Measurements from ENCODE around the gene RCVRN. TPM values are rescaled to one million over a fixed set of nuclear protein-coding genes. Genes with fewer than 3 reads are reported as not detected.

The RCVRN gene
- total RNA-seq (2014; rRNA removed): not detected in 2 replicates
- not detected for Bru-seq, nascent RNA
- not detected for BruChase-seq, experiment 1, labeled RNA remaining after a 6-hour chase
- BruChase-seq, experiment 2, labeled RNA remaining after a 2-hour chase: not detected
- long read RNA-seq: 0 reads

DNA sequence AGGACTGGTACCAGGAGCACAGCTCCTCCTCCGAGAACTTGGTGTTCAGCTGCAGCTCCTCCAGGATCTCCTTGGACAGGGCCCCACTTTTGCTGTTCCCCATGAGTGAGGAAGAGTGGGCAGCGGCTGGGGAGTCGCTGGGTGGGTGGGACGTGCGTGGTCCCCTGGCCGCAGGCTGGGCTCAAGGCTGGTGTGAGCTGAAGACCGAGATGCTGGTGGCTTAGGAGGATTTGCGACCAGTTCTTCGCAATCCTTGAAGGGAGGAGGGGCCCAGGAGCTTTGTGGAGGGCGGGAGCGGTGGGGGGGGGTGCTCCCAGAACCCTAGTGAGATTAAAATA is at the start of gene RCVRN:
TSS of gene RCVRN (minus strand) at position 194 of the 338 bp plus-strand sequence. CDS start at position 103, 91 bp downstream.
- ChIA-PET CTCF (interaction anchor here (0.6 kb wide), 1 partner anchor 24 kb away, joined by 3 read pairs; no protein-coding TSS in a partner anchor), POLR2A (ENCODE audit: unreplicated experiment) (no interaction called here)
- Histone ChIP-seq H3K4me2 (ENCODE audit: low read length) (no peak within 1 kb of the TSS), H4K20me1 (ENCODE audit: low read length) (no peaks in the 10 kb centered on the region), H3K79me2 (ENCODE audit: low read length) (no peaks in the 10 kb centered on the region), H3K27ac (ENCODE audit: low read length) (no peak within 1 kb of the TSS), H2AFZ (ENCODE audit: low read length) (no peak within 1 kb of the TSS), H3K9me2 (replicated peaks; ENCODE audit: low read length) (no peaks in the 10 kb centered on the region), H3K4me3 (ENCODE audit: low read length) (no peak within 1 kb of the TSS), H3K4me1 (ENCODE audit: insufficient read depth, low read length) (peaks cover 10% of the 10 kb centered on the region; the same call in 1 of the 2 replicates), H3K27me3 (ENCODE audit: low read length) (no peaks in the 10 kb centered on the region), H3F3A (ENCODE audit: low read length, unreplicated experiment) (no peaks in the 10 kb centered on the region), H3K9ac (ENCODE audit: low read length) (no peak within 1 kb of the TSS), H3K9me3 (ENCODE audit: low read length) (no peaks in the 10 kb centered on the region), H3K36me3 (ENCODE audit: low read depth, low read length) (no peaks in the 10 kb centered on the region; the same call in 1 of the 2 replicates)
- DNase-seq (no peak), ATAC-seq (no peak)
- intact Hi-C loops (cut with micrococcal nuclease): no loop called here
- no peak for TF ChIP-seq EZH2phosphoT487 (IDR thresholded peaks at IDR 0.05; ENCODE audit: borderline replicate concordance, low read length)
- TF ChIP-seq, protein P1, sequence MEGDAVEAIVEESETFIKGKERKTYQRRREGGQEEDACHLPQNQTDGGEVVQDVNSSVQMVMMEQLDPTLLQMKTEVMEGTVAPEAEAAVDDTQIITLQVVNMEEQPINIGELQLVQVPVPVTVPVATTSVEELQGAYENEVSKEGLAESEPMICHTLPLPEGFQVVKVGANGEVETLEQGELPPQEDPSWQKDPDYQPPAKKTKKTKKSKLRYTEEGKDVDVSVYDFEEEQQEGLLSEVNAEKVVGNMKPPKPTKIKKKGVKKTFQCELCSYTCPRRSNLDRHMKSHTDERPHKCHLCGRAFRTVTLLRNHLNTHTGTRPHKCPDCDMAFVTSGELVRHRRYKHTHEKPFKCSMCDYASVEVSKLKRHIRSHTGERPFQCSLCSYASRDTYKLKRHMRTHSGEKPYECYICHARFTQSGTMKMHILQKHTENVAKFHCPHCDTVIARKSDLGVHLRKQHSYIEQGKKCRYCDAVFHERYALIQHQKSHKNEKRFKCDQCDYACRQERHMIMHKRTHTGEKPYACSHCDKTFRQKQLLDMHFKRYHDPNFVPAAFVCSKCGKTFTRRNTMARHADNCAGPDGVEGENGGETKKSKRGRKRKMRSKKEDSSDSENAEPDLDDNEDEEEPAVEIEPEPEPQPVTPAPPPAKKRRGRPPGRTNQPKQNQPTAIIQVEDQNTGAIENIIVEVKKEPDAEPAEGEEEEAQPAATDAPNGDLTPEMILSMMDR (conservative IDR thresholded peaks at IDR 0.05; ENCODE audit: low read depth, low read length): no peak
- TF ChIP-seq EZH2 (IDR thresholded peaks at IDR 0.05; ENCODE audit: low read length, unreplicated experiment): no peak
- BruUV-seq (replicated peaks): no TSS peak

GRCh38 chr17:9953492-9953891 is 48.4 kb upstream of the RCVRN start:
- ATAC-seq: no peak
- BruUV-seq (replicated peaks): no TSS peak
- Histone ChIP-seq H3K4me2 (ENCODE audit: low read length) (no peak overlapping the region), H4K20me1 (ENCODE audit: low read length) (no peaks in the 10 kb centered on the region), H3K27me3 (ENCODE audit: low read length) (peaks cover 15% of the 10 kb centered on the region; the same call in 1 of the 2 replicates), H3K36me3 (ENCODE audit: low read depth, low read length) (no peaks in the 10 kb centered on the region), H3K9me3 (ENCODE audit: low read length) (no peaks in the 10 kb centered on the region), H3K9ac (ENCODE audit: low read length) (no peak overlapping the region), H3K4me1 (ENCODE audit: insufficient read depth, low read length) (no peaks in the 10 kb centered on the region), H3K27ac (ENCODE audit: low read length) (no peak overlapping the region), H2AFZ (ENCODE audit: low read length) (no peak overlapping the region), H3F3A (ENCODE audit: low read length, unreplicated experiment) (no peaks in the 10 kb centered on the region), H3K9me2 (replicated peaks; ENCODE audit: low read length) (no peaks in the 10 kb centered on the region), H3K4me3 (ENCODE audit: low read length) (no peak overlapping the region), H3K79me2 (ENCODE audit: low read length) (no peaks in the 10 kb centered on the region)
- TF ChIP-seq, protein P1 (conservative IDR thresholded peaks at IDR 0.05; ENCODE audit: low read depth, low read length): no peak
- TF ChIP-seq EZH2 (IDR thresholded peaks at IDR 0.05; ENCODE audit: low read length, unreplicated experiment) (no peak), EZH2phosphoT487 (IDR thresholded peaks at IDR 0.05; ENCODE audit: borderline replicate concordance, low read length) (no peak)
- ChIA-PET POLR2A (ENCODE audit: unreplicated experiment) (no interaction called here), CTCF (no interaction called here)
- intact Hi-C loops (cut with micrococcal nuclease): no loop called here
- DNase-seq: no peak

DNA sequence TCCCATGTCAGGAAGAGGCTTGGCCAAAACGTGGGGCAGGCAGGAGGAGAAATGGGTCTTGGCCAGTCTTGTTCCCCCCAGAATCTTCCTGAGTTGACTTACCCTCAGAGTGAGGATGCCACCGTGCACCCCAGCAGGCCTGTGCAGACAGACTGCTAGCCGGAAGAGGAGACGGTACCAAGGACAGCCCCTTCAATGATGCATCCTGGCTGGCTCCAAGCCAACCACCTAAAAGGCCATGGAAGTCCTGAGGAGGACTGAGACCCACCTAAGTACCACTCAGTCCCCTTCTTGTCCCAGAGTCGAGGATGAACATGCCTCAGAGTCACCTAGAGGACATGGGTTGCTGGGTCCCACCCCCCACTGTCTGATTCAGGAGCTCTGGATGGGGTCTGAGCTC is 46.7 kb upstream of the RCVRN start:
- CTCF ChIA-PET: no interaction called here
- Histone ChIP-seq H3K4me3 (ENCODE audit: low read length) (no peak overlapping the region), H2AFZ (ENCODE audit: low read length) (no peak overlapping the region), H3K4me1 (ENCODE audit: insufficient read depth, low read length) (no peaks in the 10 kb centered on the region), H3K36me3 (ENCODE audit: low read depth, low read length) (no peaks in the 10 kb centered on the region), H3K9me2 (replicated peaks; ENCODE audit: low read length) (no peaks in the 10 kb centered on the region), H4K20me1 (ENCODE audit: low read length) (no peaks in the 10 kb centered on the region), H3K4me2 (ENCODE audit: low read length) (no peak overlapping the region), H3K9ac (ENCODE audit: low read length) (no peak overlapping the region), H3F3A (ENCODE audit: low read length, unreplicated experiment) (no peaks in the 10 kb centered on the region), H3K27me3 (ENCODE audit: low read length) (peaks cover 13% of the 10 kb centered on the region; the same call in 1 of the 2 replicates), H3K27ac (ENCODE audit: low read length) (no peak overlapping the region), H3K9me3 (ENCODE audit: low read length) (no peaks in the 10 kb centered on the region), H3K79me2 (ENCODE audit: low read length) (no peaks in the 10 kb centered on the region)
- DNase-seq (no peak), ATAC-seq (no peak)
- POLR2A ChIA-PET (ENCODE audit: unreplicated experiment): no interaction called here
- BruUV-seq (replicated peaks): no TSS peak
- intact Hi-C loops (cut with micrococcal nuclease): no loop called here
- TF ChIP-seq EZH2phosphoT487 (IDR thresholded peaks at IDR 0.05; ENCODE audit: borderline replicate concordance, low read length) (no peak), EZH2 (IDR thresholded peaks at IDR 0.05; ENCODE audit: low read length, unreplicated experiment) (no peak)
- TF ChIP-seq, protein P1 (conservative IDR thresholded peaks at IDR 0.05; ENCODE audit: low read depth, low read length): no peak

Data from PC-3 (cell line).